GM23338 (cell line): ENCODE measurements around the gene SH3BP2. TPM values are rescaled to one million over a fixed set of nuclear protein-coding genes. Genes with fewer than 3 reads are reported as not detected.

Experiments
- ATAC-seq: fragments of 200-7000 bp; cut with Tn5 transposase; 3 replicates; pipeline ENCODE4 v1.9.1; 2020
- DNase-seq: peaks from one replicate; pipeline ENCODE4 v3.0.0-alpha.2; 2015; ENCODE audit warnings: low spot score
- H2AFZ ChIP-seq: fragments of 200-600 bp; sonication (generic); 2 replicates; pipeline ENCODE4 v1.8.0; 2016; ENCODE audit warnings: antibody characterized with exemption, mild to moderate bottlenecking, moderate library complexity
- H3F3A ChIP-seq: fragments of 200-600 bp; sonication (generic); replicated peaks from 2 replicates; pipeline ENCODE4 v1.8.0; 2017; ENCODE audit warnings: antibody characterized with exemption, mixed run types, low read depth
- H3K27ac ChIP-seq: fragments of 200-600 bp; sonication (generic); 2 replicates; pipeline ENCODE4 v1.6.1; 2016; ENCODE audit warnings: low read depth
- H3K27me3 ChIP-seq: fragments of 200-600 bp; sonication (generic); 2 replicates; pipeline ENCODE4 v1.8.0; 2016; ENCODE audit warnings: mild to moderate bottlenecking, mixed run types, moderate library complexity; ENCODE audit not compliant: insufficient read depth
- H3K36me3 ChIP-seq: fragments of 200-600 bp; sonication (generic); 2 replicates; pipeline ENCODE4 v1.8.0; 2016; ENCODE audit warnings: mild to moderate bottlenecking; ENCODE audit not compliant: insufficient read depth
- H3K4me1 ChIP-seq: fragments of 200-600 bp; sonication (generic); 2 replicates; pipeline ENCODE4 v1.8.0; 2016; ENCODE audit warnings: mild to moderate bottlenecking, moderate library complexity; ENCODE audit not compliant: insufficient read depth
- H3K4me2 ChIP-seq: fragments of 200-600 bp; sonication (generic); 2 replicates; pipeline ENCODE4 v1.7.1; 2017; ENCODE audit warnings: mixed run types
- H3K4me3 ChIP-seq: fragments of 200-600 bp; sonication (generic); 2 replicates; pipeline ENCODE4 v1.6.1; 2016; ENCODE audit warnings: mixed run types
- H3K79me2 ChIP-seq: fragments of 200-600 bp; sonication (generic); replicated peaks from 2 replicates; pipeline ENCODE4 v1.8.0; 2017; ENCODE audit warnings: mild to moderate bottlenecking; ENCODE audit not compliant: insufficient read depth
- H3K9me2 ChIP-seq: fragments of 200-600 bp; sonication (generic); 2 replicates; pipeline ENCODE4 v1.8.0; 2017; ENCODE audit not compliant: insufficient read depth
- H4K20me1 ChIP-seq: fragments of 200-600 bp; sonication (generic); replicated peaks from 2 replicates; pipeline ENCODE4 v1.8.0; 2017; ENCODE audit warnings: mild to moderate bottlenecking; ENCODE audit not compliant: insufficient read depth
- H3K27ac Mint-ChIP-seq: 2 replicates; pipeline ENCODE4 v1.8.0; 2020; ENCODE audit warnings: inconsistent platforms, mild to moderate bottlenecking, moderate library complexity, mixed read lengths
- H3K27me3 Mint-ChIP-seq: 3 replicates; pipeline ENCODE4 v1.8.0; 2022; ENCODE audit warnings: low read depth, mild to moderate bottlenecking, moderate library complexity, mixed read lengths, inconsistent platforms; ENCODE audit not compliant: insufficient read depth, poor library complexity
- H3K36me3 Mint-ChIP-seq: 3 replicates; pipeline ENCODE4 v1.8.0; 2021; ENCODE audit warnings: low read depth, mild to moderate bottlenecking, inconsistent platforms, moderate library complexity, mixed read lengths
- H3K4me1 Mint-ChIP-seq: 3 replicates; pipeline ENCODE4 v1.8.0; 2020; ENCODE audit warnings: mild to moderate bottlenecking, inconsistent platforms, mixed read lengths
- H3K4me3 Mint-ChIP-seq: 3 replicates; pipeline ENCODE4 v1.8.0; 2021; ENCODE audit warnings: moderate library complexity, mild to moderate bottlenecking, inconsistent platforms, mixed read lengths
- H3K9me3 Mint-ChIP-seq: 3 replicates; pipeline ENCODE4 v1.8.0; 2020; ENCODE audit warnings: moderate library complexity, mild to moderate bottlenecking, inconsistent platforms, mixed read lengths
- CREB1 ChIP-seq: fragments of 250-450 bp; sonication (Bioruptor Pico); IDR thresholded peaks from 2 replicates; pipeline ENCODE4 v1.5.0; 2020; ENCODE audit warnings: low read depth, mild to moderate bottlenecking, moderate library complexity
- CTCF ChIP-seq, 2 experiments: fragments of 200-600 bp in 1 of 2; sonication (generic) in 1 of 2; conservative IDR thresholded peaks; 2 replicates each; pipeline versions ENCODE4 v1.5.1 to v1.6.1; 2016 to 2017; ENCODE audit warnings: antibody characterized with exemption in 2 of 2, low read depth in 2 of 2, mild to moderate bottlenecking in 2 of 2, moderate library complexity in 1 of 2
- ETS1 ChIP-seq: IDR thresholded peaks from 2 replicates; pipeline ENCODE4 v1.6.1; 2016; ENCODE audit warnings: antibody characterized with exemption
- EZH2 ChIP-seq: fragments of 200-600 bp; sonication (generic); IDR thresholded peaks from one replicate; pipeline ENCODE4 v1.8.0; 2017; ENCODE audit warnings: antibody characterized with exemption, mild to moderate bottlenecking, low read depth; ENCODE audit not compliant: unreplicated experiment
- EZH2phosphoT487 ChIP-seq: fragments of 200-600 bp; sonication (generic); IDR thresholded peaks from one replicate; pipeline ENCODE4 v1.8.1; 2018; ENCODE audit warnings: antibody characterized with exemption; ENCODE audit not compliant: unreplicated experiment
- JUNB ChIP-seq: IDR thresholded peaks from one replicate; pipeline ENCODE4 v1.6.1; 2016; ENCODE audit warnings: antibody characterized with exemption; ENCODE audit not compliant: unreplicated experiment
- NANOG ChIP-seq: IDR thresholded peaks from 2 replicates; pipeline ENCODE4 v1.6.1; 2016; ENCODE audit warnings: antibody characterized with exemption, borderline replicate concordance
- STAT1 ChIP-seq: IDR thresholded peaks from one replicate; pipeline ENCODE4 v1.6.1; 2016; ENCODE audit warnings: antibody characterized with exemption; ENCODE audit not compliant: unreplicated experiment
- ZNF114 ChIP-seq: fragments of 250-450 bp; sonication (Bioruptor Pico); IDR thresholded peaks from 2 replicates; pipeline ENCODE4 v1.5.0; 2020; ENCODE audit warnings: mild to moderate bottlenecking, moderate library complexity
- ZNF331 ChIP-seq: fragments of 250-450 bp; sonication (Bioruptor Pico); IDR thresholded peaks from 2 replicates; pipeline ENCODE4 v1.5.0; 2020; ENCODE audit warnings: low read depth, mild to moderate bottlenecking, moderate library complexity
- ZNF462 ChIP-seq: fragments of 250-450 bp; sonication (Bioruptor Pico); IDR thresholded peaks from 2 replicates; pipeline ENCODE4 v1.5.0; 2020; ENCODE audit warnings: mild to moderate bottlenecking, moderate library complexity
- polyA plus RNA-seq: library from polyadenylated mRNA; unstranded; fragments of >200 nt; fragmentation: Nextera tagmentation; extraction: Ambion mirVana; gene quantifications from 2 replicates; pipeline ENCODE4 v1.2.1, GENCODE V29; 2016
- total RNA-seq: library from RNA; depleted of rRNA; stranded (reverse); fragments of >200 nt; shearing (Covaris generic); gene quantifications from 2 replicates; pipeline ENCODE4 v1.2.3, GENCODE V29; 2014
- TF ChIP-seq, protein P1 (sequence below): IDR thresholded peaks from one replicate; pipeline ENCODE4 v1.6.1; 2018; ENCODE audit warnings: antibody characterized with exemption; ENCODE audit not compliant: unreplicated experiment

SH3BP2 gene
- total and polyA plus RNA-seq, 2 experiments from 2014 or later = 15.2 to 43.9 TPM

- Mint-ChIP-seq H3K27ac (no peak overlapping the region), H3K4me3 (no peak overlapping the region; the same call in 2 of the 3 replicates), H3K36me3 (peaks cover 18% of the 10 kb centered on the region), H3K4me1 (peaks cover 16% of the 10 kb centered on the region), H3K9me3 (peaks cover 6% of the 10 kb centered on the region; the same call in 2 of the 3 replicates), H3K27me3 (peaks cover 10% of the 10 kb centered on the region)
- DNase-seq (no peak), ATAC-seq (peak; percentile 7; the same call in 2 of the 3 replicates)
- Histone ChIP-seq H3F3A (no peaks in the 10 kb centered on the region), H3K27me3 (no peaks in the 10 kb centered on the region), H3K4me3 (no peak overlapping the region), H3K79me2 (peaks cover 11% of the 10 kb centered on the region), H3K9me2 (no peaks in the 10 kb centered on the region), H4K20me1 (no peaks in the 10 kb centered on the region; the same call in 1 of the 2 replicates), H3K4me2 (no peak overlapping the region; the same call in 1 of the 2 replicates), H2AFZ (no peak overlapping the region), H3K4me1 (no peaks in the 10 kb centered on the region), H3K36me3 (0 out of 2 replicates have a peak, but pooled peaks cover 3% of the 10 kb centered on the region), H3K27ac (no peak overlapping the region)
- TF ChIP-seq CREB1 (CRISPR knock-in tag) = no peak
- TF ChIP-seq EZH2 = no peak
- no peak for TF ChIP-seq JUNB
- TF ChIP-seq, protein P1, sequence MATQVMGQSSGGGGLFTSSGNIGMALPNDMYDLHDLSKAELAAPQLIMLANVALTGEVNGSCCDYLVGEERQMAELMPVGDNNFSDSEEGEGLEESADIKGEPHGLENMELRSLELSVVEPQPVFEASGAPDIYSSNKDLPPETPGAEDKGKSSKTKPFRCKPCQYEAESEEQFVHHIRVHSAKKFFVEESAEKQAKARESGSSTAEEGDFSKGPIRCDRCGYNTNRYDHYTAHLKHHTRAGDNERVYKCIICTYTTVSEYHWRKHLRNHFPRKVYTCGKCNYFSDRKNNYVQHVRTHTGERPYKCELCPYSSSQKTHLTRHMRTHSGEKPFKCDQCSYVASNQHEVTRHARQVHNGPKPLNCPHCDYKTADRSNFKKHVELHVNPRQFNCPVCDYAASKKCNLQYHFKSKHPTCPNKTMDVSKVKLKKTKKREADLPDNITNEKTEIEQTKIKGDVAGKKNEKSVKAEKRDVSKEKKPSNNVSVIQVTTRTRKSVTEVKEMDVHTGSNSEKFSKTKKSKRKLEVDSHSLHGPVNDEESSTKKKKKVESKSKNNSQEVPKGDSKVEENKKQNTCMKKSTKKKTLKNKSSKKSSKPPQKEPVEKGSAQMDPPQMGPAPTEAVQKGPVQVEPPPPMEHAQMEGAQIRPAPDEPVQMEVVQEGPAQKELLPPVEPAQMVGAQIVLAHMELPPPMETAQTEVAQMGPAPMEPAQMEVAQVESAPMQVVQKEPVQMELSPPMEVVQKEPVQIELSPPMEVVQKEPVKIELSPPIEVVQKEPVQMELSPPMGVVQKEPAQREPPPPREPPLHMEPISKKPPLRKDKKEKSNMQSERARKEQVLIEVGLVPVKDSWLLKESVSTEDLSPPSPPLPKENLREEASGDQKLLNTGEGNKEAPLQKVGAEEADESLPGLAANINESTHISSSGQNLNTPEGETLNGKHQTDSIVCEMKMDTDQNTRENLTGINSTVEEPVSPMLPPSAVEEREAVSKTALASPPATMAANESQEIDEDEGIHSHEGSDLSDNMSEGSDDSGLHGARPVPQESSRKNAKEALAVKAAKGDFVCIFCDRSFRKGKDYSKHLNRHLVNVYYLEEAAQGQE = no peak
- no peak for TF ChIP-seq ETS1
- no peak for TF ChIP-seq STAT1
- no peak for TF ChIP-seq NANOG
- TF ChIP-seq ZNF331 (CRISPR knock-in tag) = no peak
- TF ChIP-seq ZNF462 (CRISPR knock-in tag) = no peak
- no peak for TF ChIP-seq ZNF114 (CRISPR knock-in tag)
- TF ChIP-seq CTCF (conservative IDR thresholded peaks at IDR 0.05; ENCODE audit: low read depth in 2 of 2) = no peak
- no peak for TF ChIP-seq EZH2phosphoT487
Observed at GRCh38 chr4:2820216-2820982, 27.5 kb downstream of the SH3BP2 start.
